NCI-H1930 (cell line): ENCODE measurements around the gene TMIE.

Experiments used
- DNase-seq, 2 experiments: peaks; one replicate each; lab custom pipeline; 2025; lab: John Stamatoyannopoulos, UW

Gene TMIE

GRCh38 chr3:46669191-46669999 is 31.8 kb upstream of the TMIE start:
- no peak for DNase-seq

- no peak for DNase-seq
Observed at GRCh38 chr3:46670000-46670890, 30.9 kb upstream of the TMIE start.

- no peak for DNase-seq
Observed at GRCh38 chr3:46670891-46671427, 30.2 kb upstream of the TMIE start.

GRCh38 chr3:46671541-46672348 is 29.4 kb upstream of the TMIE start:
- no peak for DNase-seq

- no peak for DNase-seq
Observed at GRCh38 chr3:46672349-46672695, 28.9 kb upstream of the TMIE start.

- DNase-seq: no peak
Observed at GRCh38 chr3:46673151-46674030, 27.8 kb upstream of the TMIE start.

GRCh38 chr3:46674031-46674845 is 27.0 kb upstream of the TMIE start:
- no peak for DNase-seq

GRCh38 chr3:46675426-46675825 is 25.8 kb upstream of the TMIE start:
- no peak for DNase-seq

GRCh38 chr3:46675843-46676567 is 25.2 kb upstream of the TMIE start:
- no peak for DNase-seq

GRCh38 chr3:46676601-46677410 is 24.4 kb upstream of the TMIE start:
- DNase-seq: no peak

GRCh38 chr3:46677411-46677726 is 23.8 kb upstream of the TMIE start:
- DNase-seq: no peak

GRCh38 chr3:46678280-46678679 is 22.9 kb upstream of the TMIE start:
- no peak for DNase-seq

- DNase-seq: no peak
Observed at GRCh38 chr3:46679681-46680080, 21.5 kb upstream of the TMIE start.

- DNase-seq: no peak
Observed at GRCh38 chr3:46680298-46680826, 20.8 kb upstream of the TMIE start.

GRCh38 chr3:46681387-46681786 is 19.8 kb upstream of the TMIE start:
- no peak for DNase-seq

GRCh38 chr3:46681856-46682540 is 19.2 kb upstream of the TMIE start:
- DNase-seq: no peak

- DNase-seq: no peak
Observed at GRCh38 chr3:46682974-46683373, 18.2 kb upstream of the TMIE start.

GRCh38 chr3:46684891-46685290 is 16.3 kb upstream of the TMIE start:
- no peak for DNase-seq
